ENCODE data around the gene DDX42. TPM values are rescaled to one million over a fixed set of nuclear protein-coding genes. Genes with fewer than 3 reads are reported as not detected.

DDX42 gene
- total and polyA plus RNA-seq, 7 donors: 46.3 to 91.0 (median 56.0) TPM

GRCh38 chr17:63838631-63839171 lies 64.7 kb downstream of the DDX42 start:
- Histone ChIP-seq H3K4me3 (peak overlapping the region; percentile 83), H3K36me3 (ENCODE audit: insufficient read depth in 1 of 2, low read depth in 1 of 2) (peaks cover 9 to 35% of the 10 kb centered on the region in 2 donors), H3K9me3 (no peaks in the 10 kb centered on the region), H3K27ac (peak overlapping the region; percentile 80), H3K27me3 (ENCODE audit: insufficient read depth in 3 of 3, low read length in 2 of 3) (no peaks in the 10 kb centered on the region), H3K4me1 (peaks cover 56% of the 10 kb centered on the region)
- 16 to 26% (median 22%) methylated on average over 7 of the region's 7 CpGs for WGBS, 3 donors
- DNase-seq (peak; percentile 95 to 98), ATAC-seq (peak; percentile 47 to 71 (median 70))
- no peak for TF ChIP-seq CTCF (IDR thresholded peaks at IDR 0.05)
- intact Hi-C loops (cut with DNase I): loop anchor here in 1 of 2 donors (5.0 kb wide), 1 partner anchor 141 kb away; no protein-coding TSS in a partner anchor

- WGBS, 3 donors: 17 to 38% (median 19%) methylated on average over 4 of the region's 4 CpGs
- peak overlapping the region; percentile 83 for H3K4me3 ChIP-seq
- peak overlapping the region; percentile 80 for H3K27ac ChIP-seq
- no peaks in the 10 kb centered on the region for H3K27me3 ChIP-seq (ENCODE audit: insufficient read depth in 3 of 3, low read length in 2 of 3)
- intact Hi-C loops (cut with DNase I): no loop called here
- no peak for ATAC-seq
- H3K9me3 ChIP-seq: no peaks in the 10 kb centered on the region
- H3K36me3 ChIP-seq (ENCODE audit: insufficient read depth in 1 of 2, low read depth in 1 of 2): peaks cover 2 to 15% of the 10 kb centered on the region in 2 donors
- DNase-seq: peak; percentile 60 to 67
- no peak for TF ChIP-seq CTCF (IDR thresholded peaks at IDR 0.05)
- H3K4me1 ChIP-seq: peaks cover 54% of the 10 kb centered on the region
Measured at GRCh38 chr17:63840591-63841349, 66.8 kb downstream of the DDX42 start.

- Histone ChIP-seq H3K9me3 (no peaks in the 10 kb centered on the region), H3K4me3 (peak overlapping the region; percentile 83), H3K27me3 (ENCODE audit: insufficient read depth in 3 of 3, low read length in 2 of 3) (no peaks in the 10 kb centered on the region), H3K36me3 (ENCODE audit: insufficient read depth in 1 of 2, low read depth in 1 of 2) (peaks cover 2 to 7% of the 10 kb centered on the region in 2 donors), H3K27ac (peak overlapping the region; percentile 80), H3K4me1 (peaks cover 54% of the 10 kb centered on the region)
- ATAC-seq: peak in 2 of 4 donors; percentile 8 to 9
- TF ChIP-seq CTCF (IDR thresholded peaks at IDR 0.05): no peak
- intact Hi-C loops (cut with DNase I): no loop called here
- peak; percentile 58 to 81 for DNase-seq
- 1 to 2% (median 2%) methylated on average over 24 to 26 of the region's 26 CpGs for WGBS, 3 donors
Measured at GRCh38 chr17:63841350-63842172, 67.6 kb downstream of the DDX42 start.

- Histone ChIP-seq H3K4me3 (peak overlapping the region; percentile 83), H3K27ac (peak overlapping the region; percentile 80), H3K9me3 (no peaks in the 10 kb centered on the region), H3K4me1 (peaks cover 49% of the 10 kb centered on the region), H3K27me3 (ENCODE audit: insufficient read depth in 3 of 3, low read length in 2 of 3) (no peaks in the 10 kb centered on the region), H3K36me3 (ENCODE audit: insufficient read depth in 1 of 2, low read depth in 1 of 2) (peaks cover 0 to 1% of the 10 kb centered on the region in 2 donors)
- DNase-seq (peak; percentile 54 to 72), ATAC-seq (no peak)
- no peak for TF ChIP-seq CTCF (IDR thresholded peaks at IDR 0.05)
- intact Hi-C loops (cut with DNase I): no loop called here
- WGBS, 3 donors: 1% methylated on average over 33 to 36 of the region's 36 CpGs
Measured at GRCh38 chr17:63842173-63842539, 68.2 kb downstream of the DDX42 start.

Measured in psoas muscle (tissue), 8 donors.